Spleen (tissue), 7 donors: ENCODE data around the gene CDK5RAP3.

ENCODE experiments used
- CTCF ChIP-seq, 11 experiments: fragments of 200-600 bp in 7 of 11; fragments of 450-650 bp in 4 of 11; sonication (generic) in 4 of 11; IDR thresholded peaks in 8 of 11; conservative IDR thresholded peaks in 3 of 11; 1 replicate in 7 of 11; 2 replicates in 4 of 11; pipeline versions ENCODE4 v1.4.0 to v1.8.0; 2016 to 2021; ENCODE audit warnings: antibody characterized with exemption in 11 of 11, inconsistent platforms in 4 of 11, mild to moderate bottlenecking in 1 of 11
- POLR2AphosphoS5 ChIP-seq, 3 donors: sonication (generic); formaldehyde crosslinking; IDR thresholded peaks; one replicate each; pipeline ENCODE4 v1.5.1; 2017; ENCODE audit warnings: antibody characterized with exemption in 3 of 3
- donor health status: DM: no; HTN: no; CAD: no; lungs with moderate emphysema.
- donor health status: DM: no; HTN: no; CAD: no.
- donor health status: DM: no; HTN: no; CAD: no.

- TF ChIP-seq CTCF (IDR thresholded peaks at IDR 0.05 in 8 of 11, conservative IDR thresholded peaks at IDR 0.05 in 3 of 11) (no peak), POLR2AphosphoS5 (IDR thresholded peaks at IDR 0.05) (no peak)
Measured at GRCh38 chr17:47980541-47980940, 9.6 kb downstream of the CDK5RAP3 start.
